Measurements from ENCODE around the gene ZW10. TPM values are rescaled to one million over a fixed set of nuclear protein-coding genes. Genes with fewer than 3 reads are reported as not detected.
"Not testable (repeated sequence)": the region's sequence is repeated elsewhere in the genome, so short reads cannot be mapped to it uniquely, and the experiment has no call there.

The ZW10 gene
- total RNA-seq, 1 donor from 2014 or later: 35.7 TPM

- H3K4me1 Mint-ChIP-seq: peaks cover 9% of the 10 kb centered on the region
- H3K4me3 Mint-ChIP-seq: no peak overlapping the region
- H3K27ac Mint-ChIP-seq: no peak overlapping the region
- no peaks in the 10 kb centered on the region for H3K27me3 ChIP-seq
- TF ChIP-seq EZH2 (IDR thresholded peaks at IDR 0.05): no peak
- TF ChIP-seq CTCF (IDR thresholded peaks at IDR 0.05): no peak
- no peak for TF ChIP-seq EZH2phosphoT487 (IDR thresholded peaks at IDR 0.05)
- peaks cover 2% of the 10 kb centered on the region for H3K27me3 Mint-ChIP-seq (ENCODE audit: insufficient read depth, low read depth)
- DNase-seq (ENCODE audit: low spot score): no peak
- no peak overlapping the region for H3K9ac ChIP-seq
- H3K4me1 ChIP-seq: no peaks in the 10 kb centered on the region
- no peaks in the 10 kb centered on the region for H3F3A ChIP-seq (ENCODE audit: low read depth)
- H2AFZ ChIP-seq (replicated peaks): no peak overlapping the region
- peaks cover 6% of the 10 kb centered on the region for H3K9me3 Mint-ChIP-seq
- H3K9me3 ChIP-seq (ENCODE audit: low read depth): no peaks in the 10 kb centered on the region
- H3K79me2 ChIP-seq (ENCODE audit: low read depth): no peaks in the 10 kb centered on the region
- H3K36me3 ChIP-seq: no peaks in the 10 kb centered on the region
- H3K27ac ChIP-seq: no peak overlapping the region
- no peak overlapping the region for H3K4me3 ChIP-seq
- H3K36me3 Mint-ChIP-seq: peaks cover 19% of the 10 kb centered on the region
- no peak overlapping the region for H3K4me2 ChIP-seq
- H4K20me1 ChIP-seq (ENCODE audit: low read depth): no peaks in the 10 kb centered on the region
Observed at GRCh38 chr11:113722221-113722620, 51.3 kb downstream of the ZW10 start.

GRCh38 chr11:113721462-113722066, 51.9 kb downstream of the ZW10 start:
- Histone ChIP-seq H3F3A (ENCODE audit: low read depth) (no peaks in the 10 kb centered on the region), H2AFZ (replicated peaks) (no peak overlapping the region)

GRCh38 chr11:113720478-113720877, 53.0 kb downstream of the ZW10 start:
- not testable (repeated sequence) for H3K4me1 ChIP-seq; H3K9me3 ChIP-seq (ENCODE audit: low read depth); H3K27ac ChIP-seq; H4K20me1 ChIP-seq (ENCODE audit: low read depth); H3K27ac Mint-ChIP-seq; H3K9me3 Mint-ChIP-seq; H2AFZ ChIP-seq (replicated peaks); H3K79me2 ChIP-seq (ENCODE audit: low read depth); H3K4me2 ChIP-seq; H3K36me3 ChIP-seq; H3K9ac ChIP-seq; H3F3A ChIP-seq (ENCODE audit: low read depth); H3K27me3 Mint-ChIP-seq (ENCODE audit: insufficient read depth, low read depth); H3K4me3 Mint-ChIP-seq; H3K27me3 ChIP-seq; DNase-seq (ENCODE audit: low spot score); H3K4me3 ChIP-seq; H3K4me1 Mint-ChIP-seq
- peaks cover 21% of the 10 kb centered on the region for H3K36me3 Mint-ChIP-seq

More at GRCh38 chr11:113721462-113722066, 51.9 kb downstream of the ZW10 start:
- no peak overlapping the region for H3K4me3 Mint-ChIP-seq
- Histone ChIP-seq H4K20me1 (ENCODE audit: low read depth) (no peaks in the 10 kb centered on the region), H3K27me3 (no peaks in the 10 kb centered on the region), H3K4me2 (no peak overlapping the region), H3K79me2 (ENCODE audit: low read depth) (no peaks in the 10 kb centered on the region), H3K27ac (no peak overlapping the region), H3K36me3 (no peaks in the 10 kb centered on the region), H3K9me3 (ENCODE audit: low read depth) (no peaks in the 10 kb centered on the region), H3K4me1 (no peaks in the 10 kb centered on the region), H3K4me3 (no peak overlapping the region), H3K9ac (no peak overlapping the region)
- TF ChIP-seq CTCF (IDR thresholded peaks at IDR 0.05) (no peak), EZH2 (IDR thresholded peaks at IDR 0.05) (no peak), EZH2phosphoT487 (IDR thresholded peaks at IDR 0.05) (no peak)
- H3K27ac Mint-ChIP-seq: no peak overlapping the region
- DNase-seq (ENCODE audit: low spot score): no peak
- peaks cover 9% of the 10 kb centered on the region for H3K4me1 Mint-ChIP-seq
- H3K9me3 Mint-ChIP-seq: peaks cover 6% of the 10 kb centered on the region
- H3K36me3 Mint-ChIP-seq: peaks cover 21% of the 10 kb centered on the region
- no peaks in the 10 kb centered on the region for H3K27me3 Mint-ChIP-seq (ENCODE audit: insufficient read depth, low read depth)

- Histone ChIP-seq H3K4me2 (no peak overlapping the region), H3K4me1 (no peaks in the 10 kb centered on the region), H3K9me3 (ENCODE audit: low read depth) (no peaks in the 10 kb centered on the region), H3F3A (ENCODE audit: low read depth) (no peaks in the 10 kb centered on the region), H3K27ac (no peak overlapping the region), H2AFZ (replicated peaks) (no peak overlapping the region), H3K79me2 (ENCODE audit: low read depth) (no peaks in the 10 kb centered on the region), H3K36me3 (no peaks in the 10 kb centered on the region), H3K9ac (no peak overlapping the region), H4K20me1 (ENCODE audit: low read depth) (no peaks in the 10 kb centered on the region), H3K4me3 (no peak overlapping the region), H3K27me3 (no peaks in the 10 kb centered on the region)
- DNase-seq (ENCODE audit: low spot score): no peak
- H3K4me1 Mint-ChIP-seq: no peaks in the 10 kb centered on the region
- H3K27me3 Mint-ChIP-seq (ENCODE audit: insufficient read depth, low read depth): no peaks in the 10 kb centered on the region
- no peak overlapping the region for H3K4me3 Mint-ChIP-seq
- peaks cover 27% of the 10 kb centered on the region for H3K36me3 Mint-ChIP-seq
- H3K27ac Mint-ChIP-seq: no peak overlapping the region
- TF ChIP-seq EZH2phosphoT487 (IDR thresholded peaks at IDR 0.05): no peak
- TF ChIP-seq EZH2 (IDR thresholded peaks at IDR 0.05): no peak
- no peak for TF ChIP-seq CTCF (IDR thresholded peaks at IDR 0.05)
- H3K9me3 Mint-ChIP-seq: peaks cover 6% of the 10 kb centered on the region
Observed at GRCh38 chr11:113715882-113716625, 57.4 kb downstream of the ZW10 start.
